Neural progenitor cell (in vitro differentiated cells): ENCODE results near the gene RNF175. TPM values are rescaled to one million over a fixed set of nuclear protein-coding genes. Genes with fewer than 3 reads are reported as not detected.

Experiments used
- DNase-seq: peaks from one replicate; pipeline ENCODE4 v3.0.0-alpha.2; 2016; ENCODE audit warnings: low spot score
- H2AFZ ChIP-seq: fragments of 200-600 bp; sonication (generic); replicated peaks from 2 replicates; pipeline ENCODE4 v1.6.1; 2016; ENCODE audit warnings: antibody characterized with exemption
- H3F3A ChIP-seq: fragments of 200-600 bp; sonication (generic); 2 replicates; pipeline ENCODE4 v1.6.1; 2016; ENCODE audit warnings: antibody characterized with exemption, low read depth
- H3K27ac ChIP-seq: fragments of 200-600 bp; sonication (generic); 2 replicates; pipeline ENCODE4 v1.5.1; 2016; ENCODE audit warnings: mild to moderate bottlenecking
- H3K27me3 ChIP-seq: fragments of 200-600 bp; sonication (generic); 2 replicates; pipeline ENCODE4 v1.6.1; 2016; ENCODE audit warnings: mild to moderate bottlenecking, moderate library complexity
- H3K36me3 ChIP-seq: fragments of 200-600 bp; sonication (generic); 2 replicates; pipeline ENCODE4 v1.5.1; 2016
- H3K4me1 ChIP-seq: fragments of 200-600 bp; sonication (generic); 2 replicates; pipeline ENCODE4 v1.6.1; 2016; ENCODE audit warnings: mixed run types
- H3K4me2 ChIP-seq: fragments of 200-600 bp; sonication (generic); 2 replicates; pipeline ENCODE4 v1.6.1; 2016
- H3K4me3 ChIP-seq: fragments of 200-600 bp; sonication (generic); 2 replicates; pipeline ENCODE4 v1.5.1; 2016
- H3K79me2 ChIP-seq: fragments of 200-600 bp; sonication (generic); 2 replicates; pipeline ENCODE4 v1.6.1; 2016; ENCODE audit warnings: low read depth
- H3K9ac ChIP-seq: fragments of 200-600 bp; sonication (generic); 2 replicates; pipeline ENCODE4 v1.6.1; 2016
- H3K9me3 ChIP-seq: fragments of 200-600 bp; sonication (generic); 2 replicates; pipeline ENCODE4 v1.5.1; 2016; ENCODE audit warnings: low read depth
- H4K20me1 ChIP-seq: fragments of 200-600 bp; sonication (generic); 2 replicates; pipeline ENCODE4 v1.6.1; 2016; ENCODE audit warnings: low read depth
- H3K27ac Mint-ChIP-seq: 3 replicates; pipeline ENCODE4 v1.8.0; 2021; ENCODE audit warnings: mixed read lengths
- H3K27me3 Mint-ChIP-seq: 2 replicates; pipeline ENCODE4 v1.8.0; 2022; ENCODE audit warnings: low read depth, mild to moderate bottlenecking, inconsistent platforms, moderate library complexity, mixed read lengths; ENCODE audit not compliant: insufficient read depth
- H3K36me3 Mint-ChIP-seq: 3 replicates; pipeline ENCODE4 v1.8.0; 2021; ENCODE audit warnings: mixed read lengths
- H3K4me1 Mint-ChIP-seq: 3 replicates; pipeline ENCODE4 v1.8.0; 2021; ENCODE audit warnings: mixed read lengths
- H3K4me3 Mint-ChIP-seq: 3 replicates; pipeline ENCODE4 v1.8.0; 2021; ENCODE audit warnings: mild to moderate bottlenecking, moderate library complexity, mixed read lengths
- H3K9me3 Mint-ChIP-seq: 3 replicates; pipeline ENCODE4 v1.8.0; 2020; ENCODE audit warnings: mixed read lengths
- EZH2 ChIP-seq: fragments of 200-600 bp; sonication (generic); IDR thresholded peaks from 2 replicates; pipeline ENCODE4 v1.6.1; 2017; ENCODE audit warnings: antibody characterized with exemption, mild to moderate bottlenecking, moderate library complexity
- EZH2phosphoT487 ChIP-seq: fragments of 200-600 bp; sonication (generic); IDR thresholded peaks from 2 replicates; pipeline ENCODE4 v1.6.1; 2017; ENCODE audit warnings: antibody characterized with exemption
- total RNA-seq: library from RNA; depleted of rRNA; stranded (reverse); fragments of >200 nt; gene quantifications from 2 replicates; pipeline ENCODE4 v1.2.3, GENCODE V29; 2015; ENCODE audit warnings: low replicate concordance
- TF ChIP-seq, protein P1 (sequence below): fragments of 200-600 bp; sonication (generic); IDR thresholded peaks from 2 replicates; pipeline ENCODE4 v1.5.1; 2017; ENCODE audit warnings: antibody characterized with exemption, mild to moderate bottlenecking

Gene RNF175
- total RNA-seq, 1 donor from 2014 or later = 34.6 TPM

DNA sequence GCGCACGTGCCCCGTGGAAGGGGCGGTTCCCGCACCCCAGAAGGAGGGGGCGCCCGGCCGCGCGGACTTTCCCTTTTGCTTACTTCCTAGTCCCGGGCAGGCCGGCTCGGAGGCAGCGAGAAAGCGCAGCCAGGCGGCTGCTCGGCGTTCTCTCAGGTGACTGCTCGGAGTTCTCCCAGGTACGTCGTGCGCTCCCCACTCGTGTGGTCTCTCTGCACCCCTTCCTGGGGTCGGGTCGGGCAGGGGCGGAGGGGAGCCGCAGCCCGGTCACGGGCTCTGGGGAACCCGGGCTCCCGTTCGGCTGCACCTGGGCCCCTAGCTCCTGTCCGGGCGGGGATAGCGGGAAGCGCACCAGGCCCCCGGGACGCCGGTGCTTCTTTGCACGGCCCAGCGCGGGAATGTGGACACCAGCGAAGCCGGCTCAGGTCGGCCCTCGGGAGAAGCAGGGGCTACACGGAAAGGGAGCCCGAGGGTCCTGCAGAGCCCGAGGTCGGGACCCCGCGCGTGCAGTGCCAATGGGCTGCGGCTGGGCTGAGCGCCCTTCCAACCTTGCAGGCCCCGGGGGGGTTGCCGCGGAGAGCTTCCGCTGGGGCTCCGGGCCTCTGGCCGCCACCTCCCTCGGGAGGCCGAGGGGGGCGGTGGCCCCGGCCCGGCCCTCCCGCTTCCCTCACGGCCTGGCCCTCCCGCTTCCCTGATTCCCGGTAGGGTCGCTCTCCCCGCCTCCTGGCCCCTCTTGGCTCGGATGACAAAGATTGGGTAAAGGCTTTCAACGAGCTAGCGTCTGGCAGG lies 75.4 kb downstream of the RNF175 start, which contains the start of gene TLR2:
TLR2 (plus strand) TSS at position 99 of the 789 bp plus-strand sequence. CDS start 18,628 bp downstream, outside the sequence.
- Histone ChIP-seq H3K27ac (no peak within 1 kb of the TSS), H3F3A (peaks cover 4% of the 10 kb centered on the region), H3K36me3 (peaks cover 8% of the 10 kb centered on the region), H3K79me2 (no peaks in the 10 kb centered on the region), H3K9me3 (no peaks in the 10 kb centered on the region), H2AFZ (peak within 1 kb of the TSS; percentile 96), H3K4me3 (peak within 1 kb of the TSS; percentile 65), H3K4me2 (peak within 1 kb of the TSS; percentile 99), H3K27me3 (peaks cover 52% of the 10 kb centered on the region), H3K9ac (no peak within 1 kb of the TSS), H4K20me1 (no peaks in the 10 kb centered on the region), H3K4me1 (peaks cover 8% of the 10 kb centered on the region)
- DNase-seq = peak; percentile 78
- Mint-ChIP-seq H3K36me3 (no peaks in the 10 kb centered on the region), H3K4me1 (peaks cover 11% of the 10 kb centered on the region), H3K9me3 (peaks cover 31% of the 10 kb centered on the region), H3K27ac (no peak within 1 kb of the TSS), H3K27me3 (peaks cover 36% of the 10 kb centered on the region), H3K4me3 (peak within 1 kb of the TSS; percentile 88)
- TF ChIP-seq EZH2phosphoT487 (peak; percentile 92), EZH2 (peak; percentile 90)
- TF ChIP-seq, protein P1, sequence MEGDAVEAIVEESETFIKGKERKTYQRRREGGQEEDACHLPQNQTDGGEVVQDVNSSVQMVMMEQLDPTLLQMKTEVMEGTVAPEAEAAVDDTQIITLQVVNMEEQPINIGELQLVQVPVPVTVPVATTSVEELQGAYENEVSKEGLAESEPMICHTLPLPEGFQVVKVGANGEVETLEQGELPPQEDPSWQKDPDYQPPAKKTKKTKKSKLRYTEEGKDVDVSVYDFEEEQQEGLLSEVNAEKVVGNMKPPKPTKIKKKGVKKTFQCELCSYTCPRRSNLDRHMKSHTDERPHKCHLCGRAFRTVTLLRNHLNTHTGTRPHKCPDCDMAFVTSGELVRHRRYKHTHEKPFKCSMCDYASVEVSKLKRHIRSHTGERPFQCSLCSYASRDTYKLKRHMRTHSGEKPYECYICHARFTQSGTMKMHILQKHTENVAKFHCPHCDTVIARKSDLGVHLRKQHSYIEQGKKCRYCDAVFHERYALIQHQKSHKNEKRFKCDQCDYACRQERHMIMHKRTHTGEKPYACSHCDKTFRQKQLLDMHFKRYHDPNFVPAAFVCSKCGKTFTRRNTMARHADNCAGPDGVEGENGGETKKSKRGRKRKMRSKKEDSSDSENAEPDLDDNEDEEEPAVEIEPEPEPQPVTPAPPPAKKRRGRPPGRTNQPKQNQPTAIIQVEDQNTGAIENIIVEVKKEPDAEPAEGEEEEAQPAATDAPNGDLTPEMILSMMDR = no peak

DNA sequence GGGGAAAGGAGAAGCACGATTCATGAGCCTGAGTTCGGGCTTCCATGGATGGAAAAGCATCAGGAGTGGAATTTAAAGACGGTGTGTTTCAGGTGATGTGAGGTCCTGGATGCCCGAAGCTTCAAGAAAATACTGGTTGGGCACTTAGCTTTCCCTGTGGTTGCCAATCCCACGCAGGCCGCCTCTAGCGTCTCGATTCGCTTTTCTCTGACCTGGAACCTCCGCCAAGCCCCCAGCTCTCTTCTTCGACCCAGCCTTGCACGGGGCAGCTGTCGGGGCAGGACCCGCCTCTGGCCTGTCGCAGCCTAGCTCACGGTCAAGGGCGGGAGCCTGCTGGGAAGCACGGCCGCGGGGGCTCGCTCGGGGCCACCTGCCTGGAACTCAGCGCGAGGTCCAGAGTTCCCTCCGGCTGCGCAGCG lies 76.1 kb downstream of the RNF175 start:
- H3K4me3 ChIP-seq = peak overlapping the region; percentile 65
- no peak for DNase-seq
- no peaks in the 10 kb centered on the region for H3K79me2 ChIP-seq
- H3K9ac ChIP-seq = no peak overlapping the region
- no peaks in the 10 kb centered on the region for H4K20me1 ChIP-seq
- peak overlapping the region; percentile 99 for H3K4me2 ChIP-seq
- TF ChIP-seq, protein P1 = no peak
- no peak for TF ChIP-seq EZH2phosphoT487
- no peak for TF ChIP-seq EZH2
- peaks cover 25% of the 10 kb centered on the region for H3K9me3 Mint-ChIP-seq
- peak overlapping the region; percentile 96 for H2AFZ ChIP-seq
- peaks cover 55% of the 10 kb centered on the region for H3K27me3 ChIP-seq
- H3K36me3 ChIP-seq = peaks cover 8% of the 10 kb centered on the region
- H3K27ac Mint-ChIP-seq = no peak overlapping the region
- H3K27me3 Mint-ChIP-seq = peaks cover 36% of the 10 kb centered on the region
- H3K36me3 Mint-ChIP-seq = no peaks in the 10 kb centered on the region
- no peaks in the 10 kb centered on the region for H3K9me3 ChIP-seq
- peak overlapping the region; percentile 79 for H3K4me3 Mint-ChIP-seq
- H3F3A ChIP-seq = peaks cover 4% of the 10 kb centered on the region
- peaks cover 11% of the 10 kb centered on the region for H3K4me1 Mint-ChIP-seq
- H3K27ac ChIP-seq = no peak overlapping the region
- peaks cover 8% of the 10 kb centered on the region for H3K4me1 ChIP-seq

DNA sequence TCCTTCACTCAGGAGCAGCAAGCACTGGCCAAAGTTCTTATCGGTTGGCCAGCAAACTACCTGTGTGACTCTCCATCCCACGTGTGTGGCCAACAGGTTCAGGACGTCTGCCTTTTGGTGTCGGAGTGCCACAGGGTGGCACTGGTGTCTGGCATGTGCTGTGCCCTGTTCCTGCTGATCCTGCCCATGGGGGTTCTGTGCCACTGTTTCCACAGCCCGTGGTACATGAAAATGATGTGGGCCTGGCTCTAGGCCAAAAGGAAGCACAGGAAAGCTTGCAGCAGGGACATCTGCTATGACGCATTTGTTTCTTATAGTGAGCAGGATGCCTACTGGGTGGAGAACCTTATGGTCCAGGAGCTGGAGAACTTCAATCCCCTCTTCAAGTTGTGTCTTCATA lies 80.3 kb downstream of the RNF175 start:
- Histone ChIP-seq H3K4me3 (no peak overlapping the region), H4K20me1 (no peaks in the 10 kb centered on the region), H3K9ac (no peak overlapping the region), H3K4me2 (no peak overlapping the region), H3K9me3 (no peaks in the 10 kb centered on the region), H3K27ac (no peak overlapping the region), H2AFZ (no peak overlapping the region), H3K79me2 (no peaks in the 10 kb centered on the region), H3K27me3 (peaks cover 44% of the 10 kb centered on the region), H3K4me1 (peaks cover 3% of the 10 kb centered on the region), H3K36me3 (no peaks in the 10 kb centered on the region), H3F3A (no peaks in the 10 kb centered on the region)
- H3K9me3 Mint-ChIP-seq = peaks cover 23% of the 10 kb centered on the region
- TF ChIP-seq, protein P1 = no peak
- TF ChIP-seq EZH2 (no peak), EZH2phosphoT487 (no peak)
- peaks cover 6% of the 10 kb centered on the region for H3K4me1 Mint-ChIP-seq
- no peak overlapping the region for H3K27ac Mint-ChIP-seq
- H3K27me3 Mint-ChIP-seq = peaks cover 22% of the 10 kb centered on the region
- DNase-seq = no peak
- H3K36me3 Mint-ChIP-seq = no peaks in the 10 kb centered on the region
- H3K4me3 Mint-ChIP-seq = no peak overlapping the region
